Neural cell (in vitro differentiated cells): ENCODE measurements around the gene SMG6. TPM values are rescaled to one million over a fixed set of nuclear protein-coding genes. Genes with fewer than 3 reads are reported as not detected.

ENCODE experiments used
- H2AFZ ChIP-seq: fragments of 200-600, 300-800 bp; sonication (generic), shearing (Covaris generic); 2 replicates; pipeline ENCODE4 v1.6.0; 2014; ENCODE audit warnings: low read depth, mild to moderate bottlenecking, antibody characterized with exemption, low read length, moderate library complexity
- H3F3A ChIP-seq: fragments of 200-600 bp; shearing (Covaris generic); 2 replicates; pipeline ENCODE4 v1.6.1; 2016; ENCODE audit warnings: mild to moderate bottlenecking, moderate library complexity, mixed read lengths, antibody characterized with exemption, low read length; ENCODE audit not compliant: insufficient read depth, poor library complexity, severe bottlenecking
- H3K27ac ChIP-seq: fragments of 200-600, 300-800 bp; sonication (generic), shearing (Covaris generic); 2 replicates; pipeline ENCODE4 v1.5.1; 2014; ENCODE audit warnings: mild to moderate bottlenecking, low read length, moderate library complexity
- H3K27me3 ChIP-seq: fragments of 300-800, 200-600 bp; sonication (generic), shearing (Covaris generic); 2 replicates; pipeline ENCODE4 v1.6.0; 2014; ENCODE audit warnings: mild to moderate bottlenecking, low read depth, low read length, moderate library complexity; ENCODE audit not compliant: insufficient read depth
- H3K36me3 ChIP-seq: fragments of 300-800, 200-600 bp; sonication (generic), shearing (Covaris generic); 2 replicates; pipeline ENCODE4 v1.5.1; 2014; ENCODE audit warnings: mild to moderate bottlenecking, antibody characterized with exemption, low read length, moderate library complexity; ENCODE audit not compliant: insufficient read depth
- H3K4me2 ChIP-seq: fragments of 300-800, 200-600 bp; sonication (generic), shearing (Covaris generic); 2 replicates; pipeline ENCODE4 v1.6.0; 2014; ENCODE audit warnings: mild to moderate bottlenecking, low read length
- H3K4me3 ChIP-seq: fragments of 300-800, 200-600 bp; sonication (generic), shearing (Covaris generic); 2 replicates; pipeline ENCODE4 v1.5.1; 2014; ENCODE audit warnings: mild to moderate bottlenecking, low read length, moderate library complexity
- H3K79me2 ChIP-seq: fragments of 200-600 bp; shearing (Covaris generic); replicated peaks from 2 replicates; pipeline ENCODE4 v1.6.0; 2014; ENCODE audit warnings: mild to moderate bottlenecking, low read length, moderate library complexity; ENCODE audit not compliant: insufficient read depth
- H3K9ac ChIP-seq: fragments of 300-800, 200-600 bp; sonication (generic), shearing (Covaris generic); 2 replicates; pipeline ENCODE4 v1.6.1; 2016; ENCODE audit warnings: mild to moderate bottlenecking, low read length, mixed read lengths
- H3K9me2 ChIP-seq: fragments of 200-600 bp; shearing (Covaris generic); 2 replicates; pipeline ENCODE4 v1.6.1; 2016; ENCODE audit warnings: mild to moderate bottlenecking, low read length, mixed read lengths; ENCODE audit not compliant: insufficient read depth
- H3K9me3 ChIP-seq: fragments of 200-600, 300-800 bp; sonication (generic), shearing (Covaris generic); 2 replicates; pipeline ENCODE4 v1.6.1; 2016; ENCODE audit warnings: mild to moderate bottlenecking, mixed run types, low read length, moderate library complexity, mixed read lengths
- H4K20me1 ChIP-seq: fragments of 200-600 bp; shearing (Covaris generic); 2 replicates; pipeline ENCODE4 v1.6.1; 2016; ENCODE audit warnings: mild to moderate bottlenecking, mixed run types; ENCODE audit not compliant: insufficient read depth
- CTCF ChIP-seq: fragments of 450-650 bp; IDR thresholded peaks from 2 replicates; pipeline ENCODE4 v1.5.1; 2014; ENCODE audit warnings: antibody characterized with exemption, mild to moderate bottlenecking, moderate library complexity; ENCODE audit not compliant: poor library complexity, severe bottlenecking
- EP300 ChIP-seq: fragments of 450-650 bp; conservative IDR thresholded peaks from 2 replicates; pipeline ENCODE4 v1.6.1; 2014; ENCODE audit warnings: antibody characterized with exemption, mild to moderate bottlenecking, moderate library complexity; ENCODE audit not compliant: poor library complexity, severe bottlenecking
- EZH2 ChIP-seq: fragments of 200-600, 300-800 bp; shearing (Covaris generic), sonication (generic); IDR thresholded peaks from 2 replicates; pipeline ENCODE4 v1.6.1; 2014; ENCODE audit warnings: antibody characterized with exemption, low read length, borderline replicate concordance, mild to moderate bottlenecking; ENCODE audit not compliant: insufficient read depth, poor library complexity, severe bottlenecking
- MXI1 ChIP-seq: fragments of 450-650 bp; conservative IDR thresholded peaks from 2 replicates; pipeline ENCODE4 v1.6.1; 2014; ENCODE audit warnings: antibody characterized with exemption, mild to moderate bottlenecking; ENCODE audit not compliant: poor library complexity, severe bottlenecking
- POLR2AphosphoS5 ChIP-seq: IDR thresholded peaks from 2 replicates; pipeline ENCODE4 v1.6.1; 2012
- RAD21 ChIP-seq: fragments of 450-650 bp; conservative IDR thresholded peaks from 2 replicates; pipeline ENCODE4 v1.6.1; 2014; ENCODE audit warnings: antibody characterized with exemption, mild to moderate bottlenecking, moderate library complexity
- SMC3 ChIP-seq: fragments of 450-650 bp; conservative IDR thresholded peaks from 2 replicates; pipeline ENCODE4 v1.6.1; 2014; ENCODE audit warnings: antibody characterized with exemption, mild to moderate bottlenecking, moderate library complexity; ENCODE audit not compliant: poor library complexity
- TAF1 ChIP-seq: IDR thresholded peaks from 2 replicates; pipeline ENCODE4 v1.6.1; 2012; ENCODE audit warnings: low read depth
- polyA plus RNA-seq: library from polyadenylated mRNA; depleted of rRNA; stranded (reverse); fragments of >200 nt; gene quantifications from 2 replicates; pipeline ENCODE4 v1.2.3, GENCODE V29; 2014
- TF ChIP-seq, protein P1 (sequence below): IDR thresholded peaks from 2 replicates; pipeline ENCODE4 v1.6.1; 2012; ENCODE audit warnings: borderline replicate concordance

Gene SMG6
- polyA plus RNA-seq, 1 donor from 2014 or later, result 13.9 TPM

DNA sequence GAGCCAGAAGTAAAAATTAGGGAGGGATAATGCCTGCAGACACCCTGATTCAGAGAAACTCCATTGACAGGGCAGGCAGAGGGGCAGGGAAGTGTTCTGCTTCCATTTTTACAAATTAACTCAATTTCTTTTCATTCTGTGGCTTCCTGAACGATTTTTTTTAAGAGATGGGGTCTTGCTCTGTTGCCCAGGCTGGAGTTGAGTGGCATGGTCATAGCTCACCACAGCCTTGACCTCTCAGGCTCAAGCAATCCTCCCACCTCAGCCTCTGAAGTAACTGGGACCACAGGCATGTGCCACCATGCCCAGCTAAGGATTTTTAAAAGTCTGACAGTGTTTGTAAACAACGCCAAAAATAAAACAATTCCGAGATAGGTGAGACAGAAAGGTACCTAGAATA, 99.8 kb downstream of the SMG6 start:
- Histone ChIP-seq H4K20me1 (no peaks in the 10 kb centered on the region), H2AFZ (no peak overlapping the region), H3K9me3 (no peaks in the 10 kb centered on the region), H3K36me3 (no peaks in the 10 kb centered on the region), H3K4me3 (no peak overlapping the region), H3K9me2 (no peaks in the 10 kb centered on the region), H3F3A (no peaks in the 10 kb centered on the region), H3K4me2 (no peak overlapping the region), H3K27me3 (no peaks in the 10 kb centered on the region), H3K79me2 (no peaks in the 10 kb centered on the region), H3K27ac (no peak overlapping the region), H3K9ac (no peak overlapping the region)
- TF ChIP-seq MXI1, result no peak
- no peak for TF ChIP-seq RAD21
- TF ChIP-seq TAF1, result no peak
- no peak for TF ChIP-seq CTCF
- TF ChIP-seq, protein P1, sequence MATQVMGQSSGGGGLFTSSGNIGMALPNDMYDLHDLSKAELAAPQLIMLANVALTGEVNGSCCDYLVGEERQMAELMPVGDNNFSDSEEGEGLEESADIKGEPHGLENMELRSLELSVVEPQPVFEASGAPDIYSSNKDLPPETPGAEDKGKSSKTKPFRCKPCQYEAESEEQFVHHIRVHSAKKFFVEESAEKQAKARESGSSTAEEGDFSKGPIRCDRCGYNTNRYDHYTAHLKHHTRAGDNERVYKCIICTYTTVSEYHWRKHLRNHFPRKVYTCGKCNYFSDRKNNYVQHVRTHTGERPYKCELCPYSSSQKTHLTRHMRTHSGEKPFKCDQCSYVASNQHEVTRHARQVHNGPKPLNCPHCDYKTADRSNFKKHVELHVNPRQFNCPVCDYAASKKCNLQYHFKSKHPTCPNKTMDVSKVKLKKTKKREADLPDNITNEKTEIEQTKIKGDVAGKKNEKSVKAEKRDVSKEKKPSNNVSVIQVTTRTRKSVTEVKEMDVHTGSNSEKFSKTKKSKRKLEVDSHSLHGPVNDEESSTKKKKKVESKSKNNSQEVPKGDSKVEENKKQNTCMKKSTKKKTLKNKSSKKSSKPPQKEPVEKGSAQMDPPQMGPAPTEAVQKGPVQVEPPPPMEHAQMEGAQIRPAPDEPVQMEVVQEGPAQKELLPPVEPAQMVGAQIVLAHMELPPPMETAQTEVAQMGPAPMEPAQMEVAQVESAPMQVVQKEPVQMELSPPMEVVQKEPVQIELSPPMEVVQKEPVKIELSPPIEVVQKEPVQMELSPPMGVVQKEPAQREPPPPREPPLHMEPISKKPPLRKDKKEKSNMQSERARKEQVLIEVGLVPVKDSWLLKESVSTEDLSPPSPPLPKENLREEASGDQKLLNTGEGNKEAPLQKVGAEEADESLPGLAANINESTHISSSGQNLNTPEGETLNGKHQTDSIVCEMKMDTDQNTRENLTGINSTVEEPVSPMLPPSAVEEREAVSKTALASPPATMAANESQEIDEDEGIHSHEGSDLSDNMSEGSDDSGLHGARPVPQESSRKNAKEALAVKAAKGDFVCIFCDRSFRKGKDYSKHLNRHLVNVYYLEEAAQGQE, result no peak
- TF ChIP-seq SMC3, result no peak
- TF ChIP-seq POLR2AphosphoS5, result no peak
- TF ChIP-seq EP300, result no peak
- TF ChIP-seq EZH2, result no peak

GRCh38 chr17:2202996-2203575, 100.5 kb downstream of the SMG6 start:
- Histone ChIP-seq H2AFZ (no peak overlapping the region), H3K36me3 (no peaks in the 10 kb centered on the region), H3K4me3 (no peak overlapping the region), H3K27ac (no peak overlapping the region), H3K27me3 (no peaks in the 10 kb centered on the region), H3K79me2 (no peaks in the 10 kb centered on the region), H3K4me2 (no peak overlapping the region), H3F3A (no peaks in the 10 kb centered on the region), H3K9ac (no peak overlapping the region), H3K9me2 (no peaks in the 10 kb centered on the region), H4K20me1 (no peaks in the 10 kb centered on the region), H3K9me3 (no peaks in the 10 kb centered on the region)
- no peak for TF ChIP-seq CTCF
- no peak for TF ChIP-seq SMC3
- no peak for TF ChIP-seq RAD21
- TF ChIP-seq TAF1, result no peak
- TF ChIP-seq POLR2AphosphoS5, result no peak
- no peak for TF ChIP-seq EP300
- TF ChIP-seq MXI1, result no peak
- no peak for TF ChIP-seq EZH2
- TF ChIP-seq, protein P1, result no peak
